SKM-1 treated with dmso at 0.1 percent for 144 hours (cell line): ENCODE measurements around the gene CD247.
A peak's percentile ranks its signal among the peaks of the same experiment; 100 is the strongest.

Experiments used
- DNase-seq: peaks from one replicate; lab custom pipeline; 2025; ENCODE audit not compliant: unreplicated experiment; lab: John Stamatoyannopoulos, UW

The CD247 gene

GRCh38 chr1:167463875-167464575, 54.3 kb downstream of the CD247 start:
- DNase-seq, result no peak

GRCh38 chr1:167463080-167463479, 55.2 kb downstream of the CD247 start:
- DNase-seq, result no peak

GRCh38 chr1:167462341-167462740, 56.0 kb downstream of the CD247 start:
- no peak for DNase-seq

- DNase-seq, result no peak
These were observed 57.5 kb downstream of the CD247 start for GRCh38 chr1:167460836-167461235.

GRCh38 chr1:167457936-167458584, 60.3 kb downstream of the CD247 start:
- no peak for DNase-seq

GRCh38 chr1:167456926-167457325, 61.4 kb downstream of the CD247 start:
- no peak for DNase-seq

- no peak for DNase-seq
These were observed 61.8 kb downstream of the CD247 start for GRCh38 chr1:167456524-167456923.

GRCh38 chr1:167455786-167456446, 62.4 kb downstream of the CD247 start:
- no peak for DNase-seq

GRCh38 chr1:167454894-167455785, 63.2 kb downstream of the CD247 start:
- peak; percentile 34 for DNase-seq

- no peak for DNase-seq
These were observed 63.9 kb downstream of the CD247 start for GRCh38 chr1:167454304-167454893.

- no peak for DNase-seq
These were observed 65.2 kb downstream of the CD247 start for GRCh38 chr1:167453123-167453522.

GRCh38 chr1:167452483-167452882, 65.8 kb downstream of the CD247 start:
- DNase-seq, result no peak

- no peak for DNase-seq
These were observed 67.5 kb downstream of the CD247 start for GRCh38 chr1:167450843-167451242.

GRCh38 chr1:167447521-167448136, 70.7 kb downstream of the CD247 start:
- DNase-seq, result peak; percentile 91

GRCh38 chr1:167446966-167447365, 71.4 kb downstream of the CD247 start:
- no peak for DNase-seq

GRCh38 chr1:167443757-167444156, 74.6 kb downstream of the CD247 start:
- no peak for DNase-seq

- no peak for DNase-seq
These were observed 75.3 kb downstream of the CD247 start for GRCh38 chr1:167442854-167443565.

- DNase-seq, result peak; percentile 86
These were observed 76.0 kb downstream of the CD247 start for GRCh38 chr1:167442142-167442848.

GRCh38 chr1:167441222-167441621, 77.1 kb downstream of the CD247 start:
- no peak for DNase-seq
